AG09319 (cell line): ENCODE results near the gene ST8SIA6.
A peak's percentile ranks its signal among the peaks of the same experiment; 100 is the strongest.

Source experiments
- DNase-seq: peaks from one replicate; pipeline ENCODE4 v3.0.0-alpha.2; 2010; ENCODE audit warnings: low read depth; ENCODE audit errors: extremely low read depth
- TF ChIP-seq, protein P1 (sequence below): IDR thresholded peaks from 2 replicates; pipeline ENCODE4 v1.5.1; 2011; ENCODE audit warnings: low read depth, mild to moderate bottlenecking, inconsistent platforms, low read length, moderate library complexity

The ST8SIA6 gene

GRCh38 chr10:17351506-17351905 is 102.9 kb downstream of the ST8SIA6 start:
- no peak for DNase-seq
- TF ChIP-seq, protein P1, sequence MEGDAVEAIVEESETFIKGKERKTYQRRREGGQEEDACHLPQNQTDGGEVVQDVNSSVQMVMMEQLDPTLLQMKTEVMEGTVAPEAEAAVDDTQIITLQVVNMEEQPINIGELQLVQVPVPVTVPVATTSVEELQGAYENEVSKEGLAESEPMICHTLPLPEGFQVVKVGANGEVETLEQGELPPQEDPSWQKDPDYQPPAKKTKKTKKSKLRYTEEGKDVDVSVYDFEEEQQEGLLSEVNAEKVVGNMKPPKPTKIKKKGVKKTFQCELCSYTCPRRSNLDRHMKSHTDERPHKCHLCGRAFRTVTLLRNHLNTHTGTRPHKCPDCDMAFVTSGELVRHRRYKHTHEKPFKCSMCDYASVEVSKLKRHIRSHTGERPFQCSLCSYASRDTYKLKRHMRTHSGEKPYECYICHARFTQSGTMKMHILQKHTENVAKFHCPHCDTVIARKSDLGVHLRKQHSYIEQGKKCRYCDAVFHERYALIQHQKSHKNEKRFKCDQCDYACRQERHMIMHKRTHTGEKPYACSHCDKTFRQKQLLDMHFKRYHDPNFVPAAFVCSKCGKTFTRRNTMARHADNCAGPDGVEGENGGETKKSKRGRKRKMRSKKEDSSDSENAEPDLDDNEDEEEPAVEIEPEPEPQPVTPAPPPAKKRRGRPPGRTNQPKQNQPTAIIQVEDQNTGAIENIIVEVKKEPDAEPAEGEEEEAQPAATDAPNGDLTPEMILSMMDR = no peak

- DNase-seq = no peak
- TF ChIP-seq, protein P1 = no peak
Observed at GRCh38 chr10:17349717-17350116, 104.7 kb downstream of the ST8SIA6 start.

- TF ChIP-seq, protein P1 = no peak
- peak; percentile 78 for DNase-seq
Observed at GRCh38 chr10:17348501-17349349, 105.7 kb downstream of the ST8SIA6 start.

GRCh38 chr10:17348011-17348500 is 106.3 kb downstream of the ST8SIA6 start:
- TF ChIP-seq, protein P1 = no peak
- DNase-seq = no peak

DNA sequence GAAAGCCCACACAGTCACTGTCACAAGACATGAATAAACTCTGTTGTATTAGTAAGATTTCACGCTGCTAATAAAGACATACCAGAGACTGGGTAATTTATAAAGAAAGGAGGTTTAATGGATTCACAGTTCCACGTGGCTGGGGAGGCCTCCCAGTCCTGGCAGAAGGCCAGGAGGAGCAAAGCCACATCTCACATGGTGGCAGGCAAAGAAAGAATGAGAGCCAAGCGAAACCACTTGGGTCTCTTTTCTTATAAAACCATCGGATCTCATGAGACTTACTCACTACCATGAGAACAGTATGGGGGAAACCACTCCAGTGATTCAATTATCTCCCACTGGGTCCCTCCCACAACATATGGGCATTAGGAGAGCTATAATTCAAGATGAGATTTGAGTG is 110.2 kb downstream of the ST8SIA6 start:
- DNase-seq = no peak
- TF ChIP-seq, protein P1 = no peak

DNA sequence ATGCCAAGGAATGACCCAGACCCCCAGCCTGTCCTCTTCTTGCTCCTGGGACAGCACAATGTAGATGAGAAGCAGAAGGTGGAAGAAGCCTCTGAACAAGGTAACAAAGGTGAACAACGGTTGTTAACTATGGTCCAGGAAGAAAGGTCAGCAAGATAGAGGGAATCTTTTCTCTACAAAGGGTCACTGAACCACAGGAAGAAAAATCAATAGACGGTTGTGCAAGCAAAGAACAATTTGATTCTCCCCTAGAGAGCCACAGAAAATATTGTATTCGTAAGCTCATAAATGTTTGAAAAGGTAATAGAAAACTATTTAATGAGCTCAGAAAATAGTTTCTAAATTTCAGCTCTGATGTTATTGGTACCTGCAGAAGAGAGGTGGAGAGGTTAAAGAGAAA is 111.3 kb downstream of the ST8SIA6 start:
- no peak for DNase-seq
- TF ChIP-seq, protein P1 = no peak

- DNase-seq = no peak
- TF ChIP-seq, protein P1 = no peak
Observed at GRCh38 chr10:17340144-17340829, 114.1 kb downstream of the ST8SIA6 start.
